HT1080 (cell line): ENCODE measurements around the gene ANKRD55. TPM values are rescaled to one million over a fixed set of nuclear protein-coding genes. Genes with fewer than 3 reads are reported as not detected.
A peak's percentile ranks its signal among the peaks of the same experiment; 100 is the strongest.
"Not testable (repeated sequence)": the region's sequence is repeated elsewhere in the genome, so short reads cannot be mapped to it uniquely, and the experiment has no call there.

Experiments used
- DNase-seq: peaks from one replicate; pipeline ENCODE4 v3.0.0-alpha.2; 2015; ENCODE audit warnings: low read depth
- total RNA-seq: library from RNA; depleted of rRNA; stranded (reverse); fragments of >200 nt; shearing (Covaris generic); gene quantifications from 2 replicates; pipeline ENCODE4 v1.2.3, GENCODE V29; 2014

The ANKRD55 gene
- total RNA-seq, 1 experiment from 2014 or later, result not detected

GRCh38 chr5:56170557-56170956 lies 62.6 kb downstream of the ANKRD55 start:
- DNase-seq, result no peak

DNA sequence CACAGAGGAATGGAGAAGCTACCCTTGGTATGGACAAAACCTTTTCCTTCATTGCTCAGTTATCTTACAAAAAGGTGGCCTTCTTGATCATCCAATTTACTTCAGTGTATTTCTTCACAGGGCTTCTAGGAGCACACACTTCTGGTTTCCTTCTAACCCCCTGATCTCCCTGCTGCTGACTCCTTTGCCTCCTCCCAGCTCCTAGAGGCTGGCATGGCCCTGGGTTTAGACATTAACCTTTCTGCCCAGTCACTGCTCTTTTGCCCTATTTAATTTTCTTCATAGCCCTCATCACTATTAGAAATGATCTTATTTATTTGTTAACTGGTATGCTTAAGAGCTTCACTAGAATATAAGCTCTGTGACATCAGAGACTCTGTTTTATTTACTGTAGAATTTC lies 63.2 kb downstream of the ANKRD55 start:
- no peak for DNase-seq

GRCh38 chr5:56169281-56169680 lies 63.8 kb downstream of the ANKRD55 start:
- no peak for DNase-seq

DNA sequence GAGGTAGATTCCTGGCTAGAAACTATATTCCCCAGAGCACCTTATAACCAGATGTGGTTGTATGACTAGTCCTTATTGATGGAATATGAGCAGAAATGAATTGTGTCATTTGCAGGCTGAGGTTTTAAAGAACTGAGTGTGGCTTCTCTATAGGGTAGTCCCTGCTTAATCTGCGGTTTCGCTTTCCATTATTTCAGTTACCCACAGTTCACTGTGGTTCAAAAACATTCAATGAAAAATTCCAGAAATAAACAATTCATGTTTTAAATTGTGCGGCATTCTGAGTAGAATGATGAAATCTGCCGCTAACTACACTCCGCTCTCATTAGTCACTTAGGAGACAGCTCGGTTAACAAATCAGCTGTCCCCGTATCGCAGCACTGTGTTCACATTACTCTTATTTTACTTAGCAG lies 65.1 kb downstream of the ANKRD55 start:
- DNase-seq, result peak; percentile 35

DNA sequence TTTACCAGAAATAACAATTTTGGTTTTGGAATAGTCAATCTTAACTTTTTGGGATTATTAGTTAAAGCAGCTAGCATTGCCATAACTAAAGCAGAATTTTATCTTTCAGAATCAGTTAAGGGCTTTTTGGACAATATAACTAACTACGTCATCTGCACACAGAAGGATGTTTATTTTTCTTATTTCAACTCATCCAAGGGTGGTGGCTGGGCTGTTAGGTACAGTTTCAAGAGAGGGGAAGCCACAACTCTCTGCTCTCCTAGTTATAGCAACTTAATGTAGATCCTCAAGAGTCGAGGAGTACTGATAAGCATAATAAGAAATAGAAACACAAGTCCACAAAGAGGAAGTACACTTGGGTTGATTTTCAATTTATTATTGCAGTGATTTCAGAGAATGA lies 65.6 kb downstream of the ANKRD55 start:
- no peak for DNase-seq

GRCh38 chr5:56166671-56167385 lies 66.3 kb downstream of the ANKRD55 start:
- DNase-seq, result no peak

DNA sequence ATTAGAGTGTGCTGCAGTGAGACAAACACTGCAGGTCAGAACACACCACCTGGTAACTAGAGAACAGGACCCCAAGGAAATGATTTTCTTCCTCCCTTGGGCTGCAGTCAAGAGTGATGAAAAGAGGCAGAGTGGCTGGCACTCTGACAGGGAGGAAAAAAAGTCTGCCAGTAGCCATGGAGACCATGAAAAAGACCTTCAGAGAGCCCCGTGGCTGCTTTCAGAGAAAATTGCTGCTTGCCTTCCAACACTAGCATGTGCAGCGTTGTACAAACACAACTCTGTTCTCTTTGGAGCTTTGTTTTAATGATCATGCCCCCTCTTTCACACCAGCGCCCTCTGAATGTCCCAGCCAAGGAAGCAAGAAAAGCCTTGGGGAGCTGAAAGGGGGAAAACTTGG lies 68.8 kb downstream of the ANKRD55 start:
- DNase-seq, result no peak

DNA sequence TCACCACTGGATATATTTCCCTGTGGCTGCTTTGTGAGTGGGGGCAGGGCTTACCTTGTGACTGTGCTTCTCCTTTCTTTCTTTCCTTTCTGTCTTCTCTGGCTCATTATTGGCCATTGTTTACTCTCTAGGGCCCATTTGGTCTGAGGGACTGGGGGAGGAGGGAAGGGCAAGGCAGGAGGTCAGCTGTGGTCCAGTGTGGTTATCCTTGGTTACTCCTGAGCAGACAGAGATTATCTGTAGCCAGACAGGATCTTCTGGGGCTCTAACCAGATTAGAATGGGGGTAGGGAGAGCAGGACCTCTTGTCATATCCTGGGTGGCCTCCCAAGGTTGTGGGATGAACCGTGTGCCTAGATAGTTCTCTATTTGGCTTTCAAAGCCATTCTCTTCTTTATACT lies 71.2 kb downstream of the ANKRD55 start:
- DNase-seq, result no peak

DNA sequence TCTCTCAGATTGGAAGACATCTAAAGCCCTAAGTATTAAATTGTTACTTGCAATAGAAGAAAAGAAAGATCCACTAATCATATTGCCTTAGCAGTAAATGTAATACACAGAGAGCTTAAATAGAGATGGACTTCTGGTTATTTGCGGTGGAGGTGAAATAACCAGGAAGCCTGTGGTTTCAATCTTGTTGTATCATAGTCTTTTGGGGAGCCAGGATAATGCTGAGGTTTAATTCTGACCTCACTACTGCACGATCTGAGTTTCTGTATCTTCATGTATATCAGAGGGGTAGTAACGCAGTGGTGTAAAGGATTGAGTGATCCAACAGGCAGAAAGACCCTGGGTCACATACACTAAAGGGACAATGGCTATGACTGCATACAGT lies 71.7 kb downstream of the ANKRD55 start:
- DNase-seq, result peak; percentile 25

GRCh38 chr5:56160723-56161438 lies 72.2 kb downstream of the ANKRD55 start:
- no peak for DNase-seq

- DNase-seq, result no peak
Measured at GRCh38 chr5:56159521-56159947, 73.6 kb downstream of the ANKRD55 start.

GRCh38 chr5:56158331-56158960 lies 74.7 kb downstream of the ANKRD55 start:
- no peak for DNase-seq

DNA sequence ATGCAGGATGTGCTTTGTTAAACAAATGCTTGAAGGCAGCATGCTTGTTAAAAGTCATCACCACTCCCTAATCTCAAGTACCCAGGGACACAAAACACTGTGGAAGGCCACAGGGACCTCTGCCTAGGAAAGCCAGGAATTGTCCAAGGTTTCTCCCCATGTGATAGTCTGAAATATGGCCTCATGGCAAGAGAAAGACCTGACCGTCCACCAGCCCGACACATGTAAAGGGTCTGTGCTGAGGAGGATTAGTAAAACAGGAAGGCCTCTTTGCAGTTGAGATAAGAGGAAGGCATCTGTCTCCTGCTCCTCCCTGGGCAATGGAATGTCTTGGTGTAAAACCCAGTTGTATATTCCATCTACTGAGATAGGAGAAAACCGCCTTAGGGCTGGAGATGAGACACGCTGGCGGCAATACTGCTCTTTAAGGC lies 75.9 kb downstream of the ANKRD55 start:
- not testable (repeated sequence) for DNase-seq

DNA sequence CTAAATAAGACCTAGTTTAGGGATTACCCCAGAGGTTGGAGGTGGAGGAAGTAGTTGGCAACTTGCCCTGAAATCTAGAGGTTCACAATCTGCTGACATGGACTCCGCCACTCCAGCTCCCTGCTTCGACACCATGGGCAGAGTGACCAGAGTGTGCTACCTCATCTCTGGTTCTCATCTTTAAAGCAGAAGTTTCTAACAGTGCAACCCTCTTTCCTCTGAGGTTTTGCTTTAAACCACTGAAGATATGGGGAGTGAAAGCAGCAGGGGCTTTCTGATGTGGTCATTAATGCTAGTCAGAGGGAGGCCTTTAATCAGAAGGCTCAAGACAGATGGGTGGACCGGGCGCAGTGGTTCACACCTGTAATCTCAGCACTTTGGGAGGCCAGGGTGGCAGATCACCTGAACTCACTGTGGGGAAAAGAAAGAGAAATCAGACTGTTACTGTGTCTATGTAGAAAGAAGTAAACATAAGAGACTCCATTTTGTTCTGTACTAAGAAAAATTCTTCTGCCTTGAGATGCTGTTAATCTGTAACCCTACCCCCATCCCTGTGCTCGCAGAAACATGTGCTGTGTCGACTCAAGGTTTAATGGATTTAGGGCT lies 76.4 kb downstream of the ANKRD55 start:
- not testable (repeated sequence) for DNase-seq

- no peak for DNase-seq
Measured at GRCh38 chr5:56155992-56156584, 77.0 kb downstream of the ANKRD55 start.

DNA sequence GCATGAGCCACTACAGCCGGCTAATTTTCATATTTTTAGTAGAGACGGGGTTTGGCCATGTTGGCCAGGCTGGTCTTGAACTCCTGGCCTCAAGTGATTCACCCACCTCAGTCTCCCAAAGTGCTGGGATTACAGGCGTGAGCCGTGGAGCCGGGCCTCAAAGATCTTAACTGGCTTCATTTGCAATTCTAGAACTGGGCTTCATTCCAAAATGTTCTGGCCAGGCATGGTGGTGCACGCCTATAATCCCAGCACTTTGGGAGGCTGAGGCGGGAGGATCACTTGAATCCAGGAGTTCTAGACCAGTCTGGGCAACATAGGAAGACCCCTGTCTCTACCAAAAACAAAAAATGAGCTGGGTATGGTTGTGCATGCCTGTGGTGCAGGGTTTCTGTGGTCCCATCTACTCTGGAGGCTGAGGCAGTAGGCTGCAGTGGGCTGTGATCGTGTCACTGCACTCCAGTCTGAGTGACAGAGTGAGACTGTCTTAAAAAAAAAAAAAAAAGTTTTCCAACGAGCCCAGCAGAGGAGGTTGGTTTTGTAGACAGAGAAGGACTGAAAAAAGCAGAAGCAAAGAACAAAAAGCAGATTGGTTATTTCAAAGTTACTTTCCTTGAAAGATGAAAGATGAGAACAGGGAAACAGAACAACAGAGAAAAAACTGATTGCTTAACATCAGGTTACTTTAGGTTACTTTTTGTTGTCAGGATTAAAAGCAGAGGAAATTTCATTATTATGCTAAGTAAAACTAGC lies 78.2 kb downstream of the ANKRD55 start:
- no peak for DNase-seq

- DNase-seq, result no peak
Measured at GRCh38 chr5:56152437-56152836, 80.7 kb downstream of the ANKRD55 start.

- DNase-seq, result not testable (repeated sequence)
Measured at GRCh38 chr5:56150756-56151155, 82.4 kb downstream of the ANKRD55 start.

DNA sequence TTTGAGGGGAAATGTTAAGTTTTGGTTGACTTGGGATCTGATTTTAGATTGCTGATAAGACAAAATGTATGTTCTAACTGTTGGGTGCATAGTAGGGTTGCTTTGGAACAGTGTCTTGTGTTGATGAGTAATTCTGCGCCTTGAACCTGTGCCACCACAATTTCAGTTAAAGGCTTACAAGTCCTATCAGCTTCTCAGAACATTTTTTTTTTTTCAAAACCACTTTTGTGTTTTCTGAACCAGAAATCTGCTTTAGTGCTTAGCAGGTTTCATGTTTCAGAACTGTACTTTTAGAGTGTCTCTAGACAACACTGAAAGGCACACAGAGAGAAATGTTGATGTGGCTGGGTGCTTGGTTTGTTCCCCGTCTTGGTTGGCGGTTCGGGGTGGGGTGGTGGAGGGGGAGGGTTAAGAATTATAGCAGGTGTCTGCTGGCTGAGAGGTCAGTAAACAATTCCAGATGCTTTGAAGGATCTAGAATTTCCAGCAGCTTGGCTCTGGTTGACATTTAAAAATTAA lies 84.6 kb downstream of the ANKRD55 start:
- DNase-seq, result no peak

GRCh38 chr5:56147659-56148230 lies 85.4 kb downstream of the ANKRD55 start:
- no peak for DNase-seq
